GM21576 (cell line): ENCODE data around the gene ATG7.

ENCODE experiments used
- ATAC-seq: cut with Tn5 transposase; IDR thresholded peaks from one replicate; pipeline ENCODE4 v1.9.1; 2021; ENCODE audit warnings: mild to moderate bottlenecking, moderate library complexity; ENCODE audit not compliant: unreplicated experiment

The ATG7 gene

GRCh38 chr3:11271986-11272904 lies at the start of gene ATG7:
ATG7 (plus strand) TSS chr3:11272397; CDS start chr3:11298696, 26,299 bp downstream.
- peak; percentile 93 for ATAC-seq

GRCh38 chr3:11224010-11224409 lies 48.2 kb upstream of the ATG7 start:
- ATAC-seq, result no peak

- ATAC-seq, result no peak
These were observed 47.3 kb upstream of the ATG7 start for GRCh38 chr3:11224870-11225229.

- no peak for ATAC-seq
These were observed 46.2 kb upstream of the ATG7 start for GRCh38 chr3:11226042-11226370.

- no peak for ATAC-seq
These were observed 44.2 kb upstream of the ATG7 start for GRCh38 chr3:11228041-11228440.

- no peak for ATAC-seq
These were observed 42.1 kb upstream of the ATG7 start for GRCh38 chr3:11230125-11230524.

GRCh38 chr3:11230832-11231231 lies 41.4 kb upstream of the ATG7 start:
- ATAC-seq, result no peak

GRCh38 chr3:11235385-11235784 lies 36.8 kb upstream of the ATG7 start:
- ATAC-seq, result no peak

GRCh38 chr3:11236588-11237461 lies 35.4 kb upstream of the ATG7 start:
- peak; percentile 49 for ATAC-seq

- no peak for ATAC-seq
These were observed 34.1 kb upstream of the ATG7 start for GRCh38 chr3:11238060-11238459.

- no peak for ATAC-seq
These were observed 33.3 kb upstream of the ATG7 start for GRCh38 chr3:11238880-11239279.

- ATAC-seq, result no peak
These were observed 32.4 kb upstream of the ATG7 start for GRCh38 chr3:11239796-11240195.

- no peak for ATAC-seq
These were observed 31.7 kb upstream of the ATG7 start for GRCh38 chr3:11240496-11240895.

- ATAC-seq, result no peak
These were observed 28.0 kb upstream of the ATG7 start for GRCh38 chr3:11244121-11244677.

- no peak for ATAC-seq
These were observed 26.9 kb upstream of the ATG7 start for GRCh38 chr3:11245276-11245675.

- no peak for ATAC-seq
These were observed 26.2 kb upstream of the ATG7 start for GRCh38 chr3:11245827-11246662.

GRCh38 chr3:11246663-11246970 lies 25.6 kb upstream of the ATG7 start:
- no peak for ATAC-seq

- ATAC-seq, result no peak
These were observed 24.8 kb upstream of the ATG7 start for GRCh38 chr3:11247362-11247761.

- no peak for ATAC-seq
These were observed 23.6 kb upstream of the ATG7 start for GRCh38 chr3:11248596-11248995.

GRCh38 chr3:11250902-11251806 lies 21.0 kb upstream of the ATG7 start:
- no peak for ATAC-seq
